Subcutaneous adipose tissue (tissue), 4 donors: ENCODE results near the gene HTRA2. TPM values are rescaled to one million over a fixed set of nuclear protein-coding genes. Genes with fewer than 3 reads are reported as not detected.

Source experiments
- CTCF ChIP-seq: fragments of 450-650 bp; IDR thresholded peaks from one replicate; pipeline ENCODE4 v1.5.1; 2016; ENCODE audit warnings: low read depth, mild to moderate bottlenecking, control low read depth, antibody characterized with exemption, moderate library complexity
- total RNA-seq, 4 donors: library from RNA; depleted of rRNA; stranded (reverse); fragments of >200 nt; gene quantifications; one replicate each; pipeline ENCODE4 v1.1.0, GENCODE V29; 2016

HTRA2 gene
- total RNA-seq, 4 donors from 2014 or later: 15.2 to 43.8 (median 42.9) TPM

GRCh38 chr2:74510272-74510671 is 19.5 kb upstream of the HTRA2 start:
- TF ChIP-seq CTCF: no peak

GRCh38 chr2:74511104-74511989 is 18.4 kb upstream of the HTRA2 start:
- no peak for TF ChIP-seq CTCF

GRCh38 chr2:74512744-74513604 is 16.8 kb upstream of the HTRA2 start:
- no peak for TF ChIP-seq CTCF

GRCh38 chr2:74513605-74514367 is 15.9 kb upstream of the HTRA2 start:
- TF ChIP-seq CTCF: no peak

- TF ChIP-seq CTCF: no peak
These were observed 15.1 kb upstream of the HTRA2 start, which contains the start of gene TLX2 for GRCh38 chr2:74514368-74515270. TLX2 (plus strand) TSS chr2:74514450; CDS start chr2:74514807, 357 bp downstream.

- no peak for TF ChIP-seq CTCF
These were observed 14.3 kb upstream of the HTRA2 start for GRCh38 chr2:74515271-74515980.
